HCT116 (cell line): Measurements from ENCODE around the gene RHBDF2. TPM values are rescaled to one million over a fixed set of nuclear protein-coding genes. Genes with fewer than 3 reads are reported as not detected.

Experiments
- ATAC-seq: fragments of 200-7000 bp; cut with Tn5 transposase; 2 replicates; pipeline ENCODE4 v1.9.1; 2020; ENCODE audit warnings: mild to moderate bottlenecking, moderate library complexity
- BruUV-seq: library from RNA; stranded (reverse); fragments of 400-500 nt; replicated peaks from 2 replicates; lab custom pipeline; 2021; lab: Mats Ljungman, UMichigan
- CTCF ChIA-PET: fragments of 300-600 bp; sonication (Branson Sonifier 250); formaldehyde crosslinking; loops from one replicate; lab custom pipeline; 2021; ENCODE audit warnings: antibody characterized with exemption; lab: Charles Lee
- POLR2A ChIA-PET: fragments of 300-600, 350-600 bp; sonication (Branson Sonifier 250); formaldehyde crosslinking; loops from one replicate; lab custom pipeline; 2021; ENCODE audit warnings: antibody characterized with exemption; lab: Charles Lee
- RAD21 ChIA-PET, 2 experiments: fragments of 300-600 bp; sonication (Branson Sonifier 250); formaldehyde crosslinking; loops; one replicate each; lab custom pipeline; 2023; ENCODE audit warnings: low total read pairs in 2 of 2; ENCODE audit not compliant: uncharacterized antibody in 2 of 2, unreplicated experiment in 2 of 2, low non-redundant PET in 1 of 2; lab: Charles Lee
- DNase-seq: peaks from one replicate; pipeline ENCODE4 v3.0.0-alpha.2; 2010; ENCODE audit warnings: low read depth, low spot score
- H2AFZ ChIP-seq: fragments of 200-600 bp; shearing (Covaris generic), sonication (generic); 2 replicates; pipeline ENCODE4 v1.6.1; 2017; ENCODE audit warnings: low read depth, mixed run types, mixed read lengths, antibody characterized with exemption, low read length; ENCODE audit not compliant: poor library complexity, severe bottlenecking
- H3K27ac ChIP-seq: 2 replicates; pipeline ENCODE4 v1.5.1; 2012; ENCODE audit warnings: low read depth, low read length
- H3K27me3 ChIP-seq: fragments of 200-600 bp; sonication (generic); 2 replicates; pipeline ENCODE4 v1.6.1; 2016; ENCODE audit warnings: mixed run types, low read length, mixed read lengths; ENCODE audit not compliant: insufficient read depth
- H3K36me3 ChIP-seq, 2 experiments: fragments of 200-500 bp in 1 of 2; fragments of 200-600 bp in 1 of 2; sonication (Bioruptor generic) in 1 of 2; sonication (generic) in 1 of 2; 2 replicates each; pipeline versions ENCODE4 v1.5.1 to v1.6.1; 2014 to 2016; ENCODE audit warnings: low read length in 2 of 2, inconsistent platforms in 1 of 2, mixed read lengths in 1 of 2, mixed run types in 1 of 2; ENCODE audit not compliant: insufficient read depth in 2 of 2, control insufficient read depth in 1 of 2
- H3K4me1 ChIP-seq, 2 experiments: fragments of 200-600 bp in 1 of 2; sonication (generic) in 1 of 2; 2 replicates each; pipeline versions ENCODE4 v1.5.1 to v1.6.1; 2012 to 2017; ENCODE audit warnings: low read length in 2 of 2, inconsistent platforms in 1 of 2, mild to moderate bottlenecking in 1 of 2, mixed read lengths in 1 of 2, mixed run types in 1 of 2, moderate library complexity in 1 of 2; ENCODE audit not compliant: insufficient read depth in 2 of 2, control insufficient read depth in 1 of 2
- H3K4me2 ChIP-seq: fragments of 200-600 bp; sonication (generic); 2 replicates; pipeline ENCODE4 v1.6.1; 2017; ENCODE audit warnings: mixed run types, low read length, mixed read lengths
- H3K4me3 ChIP-seq, 2 experiments: fragments of 200-600 bp in 1 of 2; sonication (generic) in 1 of 2; replicated peaks in 1 of 2; 2 replicates each; pipeline ENCODE4 v1.5.1; 2011 to 2016; ENCODE audit warnings: low read length in 2 of 2, control low read depth in 1 of 2, low read depth in 1 of 2, mild to moderate bottlenecking in 1 of 2, mixed read lengths in 1 of 2, mixed run types in 1 of 2
- H3K79me2 ChIP-seq: fragments of 200-600 bp; sonication (generic); 2 replicates; pipeline ENCODE4 v1.6.1; 2017; ENCODE audit warnings: mild to moderate bottlenecking, mixed run types, low read length, moderate library complexity, mixed read lengths; ENCODE audit not compliant: insufficient read depth
- H3K9ac ChIP-seq: fragments of 200-600 bp; sonication (generic); 2 replicates; pipeline ENCODE4 v1.6.1; 2016; ENCODE audit warnings: low read length, mixed read lengths
- H3K9me2 ChIP-seq: fragments of 200-600 bp; sonication (generic), shearing (Covaris generic); 2 replicates; pipeline ENCODE4 v1.6.1; 2017; ENCODE audit warnings: mixed run types, mild to moderate bottlenecking, moderate library complexity; ENCODE audit not compliant: insufficient read depth
- H3K9me3 ChIP-seq, 2 experiments: fragments of 200-500 bp in 1 of 2; fragments of 200-600 bp in 1 of 2; sonication (Bioruptor generic) in 1 of 2; sonication (generic) in 1 of 2; 2 replicates each; pipeline ENCODE4 v1.6.1; 2014 to 2017; ENCODE audit warnings: low read length in 2 of 2, mixed read lengths in 2 of 2, inconsistent platforms in 1 of 2, low read depth in 1 of 2, mild to moderate bottlenecking in 1 of 2, mixed run types in 1 of 2, moderate library complexity in 1 of 2; ENCODE audit not compliant: control insufficient read depth in 1 of 2, insufficient read depth in 1 of 2
- H4K20me1 ChIP-seq: fragments of 200-600 bp; sonication (generic), shearing (Covaris generic); 2 replicates; pipeline ENCODE4 v1.6.1; 2017; ENCODE audit warnings: mixed run types, mild to moderate bottlenecking, moderate library complexity; ENCODE audit not compliant: insufficient read depth
- CEBPB ChIP-seq: IDR thresholded peaks from 2 replicates; pipeline ENCODE4 v1.6.1; 2012; ENCODE audit warnings: low read depth
- EGR1 ChIP-seq: IDR thresholded peaks from 2 replicates; pipeline ENCODE4 v1.6.1; 2012; ENCODE audit warnings: low read depth
- EZH2 ChIP-seq: fragments of 200-600 bp; sonication (generic); IDR thresholded peaks from 2 replicates; pipeline ENCODE4 v1.6.1; 2017; ENCODE audit warnings: antibody characterized with exemption, mixed run types
- EZH2phosphoT487 ChIP-seq: fragments of 200-600 bp; IDR thresholded peaks from 2 replicates; pipeline ENCODE4 v1.6.1; 2018; ENCODE audit warnings: antibody characterized with exemption, borderline replicate concordance
- FOSL1 ChIP-seq: IDR thresholded peaks from 2 replicates; pipeline ENCODE4 v1.6.1; 2012; ENCODE audit warnings: low read depth
- SIN3A ChIP-seq: IDR thresholded peaks from 2 replicates; pipeline ENCODE4 v1.6.1; 2012; ENCODE audit warnings: low read depth
- SP1 ChIP-seq: IDR thresholded peaks from 2 replicates; pipeline ENCODE4 v1.6.1; 2012; ENCODE audit warnings: low read depth
- YY1 ChIP-seq: IDR thresholded peaks from 2 replicates; pipeline ENCODE4 v1.6.1; 2011; ENCODE audit warnings: low read length, low read depth, moderate library complexity, mild to moderate bottlenecking; ENCODE audit not compliant: insufficient replicate concordance; ENCODE audit errors: extremely low read depth
- ZFX ChIP-seq: fragments of 450-650 bp; IDR thresholded peaks from 2 replicates; pipeline ENCODE4 v1.6.1; 2017
- ZNF274 ChIP-seq: fragments of 200-500 bp; sonication (Bioruptor generic); IDR thresholded peaks from 2 replicates; pipeline ENCODE4 v1.6.1; 2014; ENCODE audit warnings: mild to moderate bottlenecking, low read depth, low read length, inconsistent platforms
- intact Hi-C: fragments of 100-400 bp; cut with micrococcal nuclease; formaldehyde crosslinking; loops from 2 replicates; pipeline ENCODE4 v1.10.0; 2022
- total RNA-seq: library from RNA; stranded (reverse); gene quantifications from one replicate; pipeline ENCODE4 v1.2.1, GENCODE V29; 2021; ENCODE audit not compliant: unreplicated experiment
- TF ChIP-seq, protein P1 (sequence below): IDR thresholded peaks from 2 replicates; pipeline ENCODE4 v1.6.1; 2011; ENCODE audit warnings: mild to moderate bottlenecking, low read length, moderate library complexity; ENCODE audit not compliant: insufficient replicate concordance; ENCODE audit errors: extremely low read depth
- TF ChIP-seq, protein P2 (sequence below): IDR thresholded peaks from 2 replicates; pipeline ENCODE4 v1.6.1; 2012

The RHBDF2 gene
- total RNA-seq, 1 experiment from 2014 or later: 61.1 TPM

DNA sequence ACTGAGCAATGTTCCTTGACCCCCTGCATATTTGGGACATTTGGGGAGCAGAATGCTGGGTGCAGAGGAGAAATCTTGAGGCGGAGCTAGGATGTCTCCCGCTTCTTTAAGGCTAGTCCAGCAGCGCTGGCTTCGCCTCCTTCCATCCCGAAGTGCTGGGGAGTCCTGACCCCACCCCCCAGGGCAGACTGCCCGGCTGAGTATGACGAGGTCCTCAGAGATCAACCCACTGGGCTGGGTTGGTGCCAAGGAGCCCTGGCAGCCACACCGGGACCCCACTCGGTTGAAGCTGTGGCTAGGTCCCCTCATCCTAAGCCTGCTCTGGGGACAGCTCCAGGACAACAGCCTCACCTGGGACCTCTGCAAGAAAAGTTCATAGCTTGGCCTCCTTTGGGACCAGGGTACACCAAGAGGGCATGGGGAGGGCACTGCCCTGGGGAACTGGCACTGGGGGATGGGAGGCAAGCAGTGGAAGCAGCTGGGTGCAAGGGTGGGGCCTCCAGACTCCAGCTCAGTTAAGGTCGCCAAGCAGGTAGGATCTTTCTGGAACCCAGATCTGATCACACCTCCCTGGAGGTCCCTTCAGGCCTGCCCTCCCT lies 11.0 kb downstream of the RHBDF2 start:
- Histone ChIP-seq H2AFZ (no peak overlapping the region), H3K9me3 (no peaks in the 10 kb centered on the region), H3K9ac (no peak overlapping the region), H3K9me2 (no peaks in the 10 kb centered on the region), H4K20me1 (no peaks in the 10 kb centered on the region), H3K4me1 (peaks cover 17 to 56% of the 10 kb centered on the region in 2 experiments), H3K36me3 (peaks cover 3 to 5% of the 10 kb centered on the region in 2 experiments; a peak in 1 of 4 replicates), H3K27ac (no peak overlapping the region), H3K27me3 (no peaks in the 10 kb centered on the region), H3K4me3 (no peak overlapping the region), H3K79me2 (no peaks in the 10 kb centered on the region; the same call in 1 of the 2 replicates), H3K4me2 (no peak overlapping the region)
- RAD21 ChIA-PET: no interaction called here
- TF ChIP-seq ZFX: no peak
- no peak for TF ChIP-seq SIN3A
- TF ChIP-seq, protein P1, sequence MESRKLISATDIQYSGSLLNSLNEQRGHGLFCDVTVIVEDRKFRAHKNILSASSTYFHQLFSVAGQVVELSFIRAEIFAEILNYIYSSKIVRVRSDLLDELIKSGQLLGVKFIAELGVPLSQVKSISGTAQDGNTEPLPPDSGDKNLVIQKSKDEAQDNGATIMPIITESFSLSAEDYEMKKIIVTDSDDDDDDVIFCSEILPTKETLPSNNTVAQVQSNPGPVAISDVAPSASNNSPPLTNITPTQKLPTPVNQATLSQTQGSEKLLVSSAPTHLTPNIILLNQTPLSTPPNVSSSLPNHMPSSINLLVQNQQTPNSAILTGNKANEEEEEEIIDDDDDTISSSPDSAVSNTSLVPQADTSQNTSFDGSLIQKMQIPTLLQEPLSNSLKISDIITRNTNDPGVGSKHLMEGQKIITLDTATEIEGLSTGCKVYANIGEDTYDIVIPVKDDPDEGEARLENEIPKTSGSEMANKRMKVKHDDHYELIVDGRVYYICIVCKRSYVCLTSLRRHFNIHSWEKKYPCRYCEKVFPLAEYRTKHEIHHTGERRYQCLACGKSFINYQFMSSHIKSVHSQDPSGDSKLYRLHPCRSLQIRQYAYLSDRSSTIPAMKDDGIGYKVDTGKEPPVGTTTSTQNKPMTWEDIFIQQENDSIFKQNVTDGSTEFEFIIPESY: no peak
- TF ChIP-seq EZH2phosphoT487: no peak
- TF ChIP-seq EGR1: no peak
- no peak for TF ChIP-seq CEBPB
- TF ChIP-seq ZNF274: no peak
- TF ChIP-seq YY1: no peak
- TF ChIP-seq, protein P2, sequence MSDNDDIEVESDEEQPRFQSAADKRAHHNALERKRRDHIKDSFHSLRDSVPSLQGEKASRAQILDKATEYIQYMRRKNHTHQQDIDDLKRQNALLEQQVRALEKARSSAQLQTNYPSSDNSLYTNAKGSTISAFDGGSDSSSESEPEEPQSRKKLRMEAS: no peak
- no peak for TF ChIP-seq EZH2
- TF ChIP-seq FOSL1: no peak
- TF ChIP-seq SP1: no peak
- no TSS peak for BruUV-seq
- POLR2A ChIA-PET: interaction anchor here (1.0 to 2.0 kb wide), 2 partner anchors 10 to 13 kb away, joined by 3 to 7 read pairs; partner anchors contain the start of gene RHBDF2
- CTCF ChIA-PET: interaction anchor here (1.7 kb wide), 1 partner anchor 33 kb away, joined by 4 read pairs; no protein-coding TSS in a partner anchor
- ATAC-seq: no peak
- intact Hi-C loops: no loop called here
- DNase-seq: no peak
